K562 (cell line): Measurements from ENCODE around the gene SLC16A13. TPM values are rescaled to one million over a fixed set of nuclear protein-coding genes. Genes with fewer than 3 reads are reported as not detected.

Experiments used
- ATAC-seq: fragments of 200-7000 bp; cut with Tn5 transposase; 3 replicates; pipeline ENCODE4 v1.9.1; 2020; ENCODE audit warnings: moderate library complexity
- BruUV-seq: library from RNA; stranded (reverse); fragments of 400-500 nt; replicated peaks from 2 replicates; lab custom pipeline; 2021; lab: Mats Ljungman, UMichigan
- CTCF ChIA-PET: fragments of 300-600 bp; formaldehyde crosslinking; extraction: SDS; loops from one replicate; lab custom pipeline; 2021; ENCODE audit warnings: low intra/inter-chr PET ratio; lab: Yijun Ruan, JAX
- POLR2A ChIA-PET: fragments of 300-600, 350-650 bp; sonication (Branson Sonifier 250); formaldehyde crosslinking; extraction: SDS; loops from one replicate; lab custom pipeline; 2021; ENCODE audit warnings: antibody characterized with exemption, inconsistent platforms; lab: Yijun Ruan, JAX
- DNase-seq, 4 experiments: peaks; one replicate each; pipeline versions ENCODE4 v3.0.0 to v3.0.0-alpha.2; 2011 to 2018; ENCODE audit warnings: low spot score in 3 of 4, mixed read lengths in 3 of 4; ENCODE audit errors: extremely low read depth in 1 of 4
- FAIRE-seq: peaks from 2 replicates; lab custom pipeline; 2011; peaks lifted over from hg19 to GRCh38; lab: Jason Lieb, UNC
- H2AFZ ChIP-seq: 2 replicates; pipeline ENCODE4 v1.6.0; 2011; ENCODE audit warnings: low read depth, low read length, control low read depth, inconsistent platforms
- H3K27ac ChIP-seq: fragments of 200-600 bp; 3 replicates; pipeline ENCODE4 v1.8.0; 2011; ENCODE audit warnings: low read depth, mild to moderate bottlenecking, control low read depth, inconsistent platforms, low read length, moderate library complexity, mixed read lengths; ENCODE audit errors: extremely low read depth
- H3K27me3 ChIP-seq, 2 experiments: fragments of 300-600 bp in 1 of 2; 2 replicates in 1 of 2; 3 replicates in 1 of 2; pipeline versions ENCODE4 v1.6.0 to v1.8.0; 2011; ENCODE audit warnings: inconsistent platforms in 2 of 2, low read length in 2 of 2, mild to moderate bottlenecking in 1 of 2, mixed read lengths in 1 of 2, moderate library complexity in 1 of 2; ENCODE audit not compliant: control insufficient read depth in 2 of 2, insufficient read depth in 2 of 2
- H3K36me3 ChIP-seq: fragments of 300-600 bp; 3 replicates; pipeline ENCODE4 v1.8.0; 2011; ENCODE audit warnings: mild to moderate bottlenecking, low read length, inconsistent platforms; ENCODE audit not compliant: control insufficient read depth, insufficient read depth
- H3K4me1 ChIP-seq, 2 experiments: fragments of 200-600 bp in 1 of 2; replicated peaks in 1 of 2; 2 replicates in 1 of 2; 3 replicates in 1 of 2; pipeline versions ENCODE4 v1.5.1 to v1.8.0; 2011; ENCODE audit warnings: inconsistent platforms in 2 of 2, low read length in 2 of 2, mild to moderate bottlenecking in 1 of 2, mixed read lengths in 1 of 2, moderate library complexity in 1 of 2; ENCODE audit not compliant: control insufficient read depth in 2 of 2, insufficient read depth in 2 of 2
- H3K4me2 ChIP-seq: 2 replicates; pipeline ENCODE4 v1.6.1; 2011; ENCODE audit warnings: low read length, control low read depth, inconsistent platforms, mixed read lengths; ENCODE audit not compliant: insufficient read depth
- H3K4me3 ChIP-seq: fragments of 200-600 bp; sonication (generic), shearing (Covaris generic); 2 replicates; pipeline ENCODE4 v1.5.1; 2016; ENCODE audit warnings: control low read depth, inconsistent platforms
- H3K79me2 ChIP-seq: fragments of 200-600 bp; 3 replicates; pipeline ENCODE4 v1.8.0; 2011; ENCODE audit warnings: low read length, inconsistent platforms; ENCODE audit not compliant: control insufficient read depth, insufficient read depth
- H3K9ac ChIP-seq, 2 experiments: 2 replicates each; pipeline versions ENCODE4 v1.6.0 to v1.6.1; 2011; ENCODE audit warnings: low read depth in 2 of 2, low read length in 2 of 2, control low read depth in 1 of 2, inconsistent platforms in 1 of 2, mild to moderate bottlenecking in 1 of 2, mixed read lengths in 1 of 2; ENCODE audit not compliant: insufficient read depth in 1 of 2
- H3K9me1 ChIP-seq: one replicate; pipeline ENCODE4 v1.6.0; 2011; ENCODE audit warnings: inconsistent platforms, mild to moderate bottlenecking, low read length, moderate library complexity; ENCODE audit not compliant: control insufficient read depth, insufficient read depth
- H3K9me3 ChIP-seq: replicated peaks from 2 replicates; pipeline ENCODE4 v1.5.1; 2011; ENCODE audit warnings: low read depth, low read length, inconsistent platforms; ENCODE audit not compliant: control insufficient read depth, insufficient read depth
- H4K20me1 ChIP-seq: replicated peaks from 2 replicates; pipeline ENCODE4 v1.6.1; 2011; ENCODE audit warnings: low read length, inconsistent platforms, mixed read lengths; ENCODE audit not compliant: control insufficient read depth, insufficient read depth
- BHLHE40 ChIP-seq: IDR thresholded peaks from 2 replicates; pipeline ENCODE4 v1.6.1; 2011; ENCODE audit warnings: low read length, improper control_type of control experiment
- CAMTA2 ChIP-seq: fragments of 250-450 bp; sonication (Bioruptor Pico); conservative IDR thresholded peaks from 2 replicates; pipeline ENCODE4 v1.5.1; 2022
- CBX5 ChIP-seq: IDR thresholded peaks from 2 replicates; pipeline ENCODE4 v1.6.1; 2014; ENCODE audit warnings: low read depth, borderline replicate concordance
- GTF2F1 ChIP-seq: IDR thresholded peaks from 2 replicates; pipeline ENCODE4 v1.6.1; 2011; ENCODE audit warnings: low read depth, low read length, improper control_type of control experiment
- HDAC8 ChIP-seq: fragments of 450-650 bp; IDR thresholded peaks from 2 replicates; pipeline ENCODE4 v1.6.1; 2016; ENCODE audit warnings: mild to moderate bottlenecking, missing genetic modification characterization, moderate library complexity, missing compliant biosample characterization
- L3MBTL2 ChIP-seq: fragments of 450-650 bp; IDR thresholded peaks from 2 replicates; pipeline ENCODE4 v1.6.1; 2016; ENCODE audit warnings: mild to moderate bottlenecking, moderate library complexity
- MAFG ChIP-seq: fragments of 450-650 bp; conservative IDR thresholded peaks from 2 replicates; pipeline ENCODE4 v1.6.1; 2016; ENCODE audit warnings: missing genetic modification characterization, missing compliant biosample characterization
- NFIC ChIP-seq: fragments of 450-650 bp; IDR thresholded peaks from 2 replicates; pipeline ENCODE4 v1.6.1; 2017; ENCODE audit warnings: mild to moderate bottlenecking, inconsistent platforms
- PCBP2 ChIP-seq: fragments of 200-400 bp; formaldehyde crosslinking; IDR thresholded peaks from 2 replicates; pipeline ENCODE4 v1.6.1; 2018; ENCODE audit warnings: low read length, low read depth, mild to moderate bottlenecking, moderate library complexity; ENCODE audit not compliant: poor library complexity, severe bottlenecking
- POU5F1 ChIP-seq: fragments of 150-350 bp; IDR thresholded peaks from 2 replicates; pipeline ENCODE4 v1.6.1; 2014; ENCODE audit warnings: borderline replicate concordance, low read length, low read depth, mild to moderate bottlenecking; ENCODE audit not compliant: partially characterized antibody
- RBM17 ChIP-seq: fragments of 200-400 bp; formaldehyde crosslinking; IDR thresholded peaks from 2 replicates; pipeline ENCODE4 v1.6.1; 2017; ENCODE audit warnings: low read depth, mild to moderate bottlenecking, low read length, borderline replicate concordance
- SMAD3 ChIP-seq: fragments of 450-650 bp; formaldehyde crosslinking; conservative IDR thresholded peaks from 2 replicates; pipeline ENCODE4 v1.4.0; 2020; ENCODE audit warnings: mild to moderate bottlenecking
- WHSC1 ChIP-seq: IDR thresholded peaks from one replicate; pipeline ENCODE4 v1.6.1; 2012; ENCODE audit warnings: low read length, control low read depth, inconsistent platforms
- ZBTB17 ChIP-seq: fragments of 450-650 bp; formaldehyde crosslinking; IDR thresholded peaks from 2 replicates; pipeline ENCODE4 v1.4.0; 2020; ENCODE audit warnings: mild to moderate bottlenecking
- ZNF274 ChIP-seq: IDR thresholded peaks from 2 replicates; pipeline ENCODE4 v1.6.1; 2011; ENCODE audit warnings: low read depth, mild to moderate bottlenecking, low read length, moderate library complexity, borderline replicate concordance
- WGBS: fragments of 100-300 bp; shearing (Covaris generic); methylation state at CpG from one replicate; pipeline ENCODE4 v1.1.6; 2016; ENCODE audit warnings: low coverage, mixed read lengths; ENCODE audit not compliant: insufficient coverage; ENCODE audit errors: missing lambda C conversion rate; 5-methylcytosine and 5-hydroxymethylcytosine counted together
- in situ Hi-C: fragments of 300-500 bp; cut with MboI; formaldehyde crosslinking; loops from 4 replicates; pipeline ENCODE4 v1.15.0; 2018; ENCODE audit warnings: inconsistent platforms, mixed read lengths
- intact Hi-C: fragments of 100-400 bp; cut with micrococcal nuclease; formaldehyde crosslinking; loops from 2 replicates; pipeline ENCODE4 v1.14.2; 2022
- polyA plus RNA-seq, 8 experiments: library from polyadenylated mRNA; depleted of rRNA in 4 of 8; stranded (reverse) in 5 of 8; unstranded in 3 of 8; fragments of >200 nt; fragmentation: Nextera tagmentation in 2 of 8; fragmentation: Illumina TruSeq in 1 of 8; extraction: Ambion mirVana in 2 of 8; extraction: Trizol in 1 of 8; gene quantifications; 2 replicates each; pipeline versions ENCODE4 v1.2.1 to v1.2.3, GENCODE V29; 2011 to 2014; ENCODE audit warnings: inconsistent platforms in 1 of 8, missing spikeins in 1 of 8
- total RNA-seq, 7 experiments: library from RNA; depleted of rRNA in 6 of 7; stranded (reverse); fragments of >200 nt in 6 of 7; fragmentation: Illumina TruSeq in 2 of 7; extraction: Trizol in 2 of 7; gene quantifications; 2 replicates each; pipeline versions ENCODE4 v1.2.1 to v1.2.3, GENCODE V29; 2011 to 2021; ENCODE audit warnings: low replicate concordance in 1 of 7
- TF ChIP-seq, protein P1 (sequence below): fragments of 450-650 bp; IDR thresholded peaks from 2 replicates; pipeline ENCODE4 v1.6.1; 2017; ENCODE audit warnings: antibody characterized with exemption, mild to moderate bottlenecking
- TF ChIP-seq, protein P2 (sequence below): fragments of 250-450 bp; sonication (Bioruptor Pico); IDR thresholded peaks from 2 replicates; pipeline ENCODE4 v1.5.0; 2021; ENCODE audit warnings: mild to moderate bottlenecking, moderate library complexity

SLC16A13 gene
- total and polyA plus RNA-seq, 9 of the 15 experiments (the other 6 are each of a cell fraction or from before 2014, with no cell fraction given) = 0.04 to 5.6 (median 0.87) TPM

DNA sequence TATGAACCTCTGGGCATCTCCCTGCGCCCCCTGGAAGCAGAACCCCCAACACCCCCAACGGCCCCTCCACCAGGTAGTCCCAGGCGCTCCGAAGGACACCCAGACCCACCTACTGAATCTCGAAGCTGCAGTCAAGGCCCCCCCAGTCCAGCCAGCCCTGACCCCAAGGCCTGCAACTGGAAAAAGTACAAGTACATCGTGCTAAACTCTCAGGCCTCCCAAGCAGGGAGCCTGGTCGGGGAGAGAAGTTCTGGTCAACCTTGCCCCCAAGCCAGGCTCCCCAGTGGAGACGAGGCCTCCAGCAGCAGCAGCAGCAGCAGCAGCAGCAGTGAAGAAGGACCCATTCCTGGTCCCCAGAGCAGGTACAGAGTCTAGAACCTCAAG lies 11.4 kb upstream of the SLC16A13 start:
- POLR2A ChIA-PET = interaction anchor here (0.6 to 1.6 kb wide), 3 partner anchors 11 to 105 kb away, joined by 4 to 7 read pairs (median 5); partner anchors contain the start of gene SLC16A13
- CTCF ChIA-PET = no interaction called here
- TF ChIP-seq ZNF274 (no peak), NFIC (0 out of 2 replicates have a peak, but pooled peaks have one; percentile 5), MAFG (tag) (no peak), CBX5 (no peak), ZBTB17 (CRISPR knock-in tag) (no peak), CAMTA2 (no peak), POU5F1 (no peak), BHLHE40 (0 out of 2 replicates have a peak, but pooled peaks have one; percentile 2), WHSC1 (no peak), GTF2F1 (no peak), SMAD3 (CRISPR knock-in tag) (no peak), RBM17 (no peak), PCBP2 (no peak), HDAC8 (tag) (no peak), L3MBTL2 (peak; percentile 65)
- TF ChIP-seq, protein P1, sequence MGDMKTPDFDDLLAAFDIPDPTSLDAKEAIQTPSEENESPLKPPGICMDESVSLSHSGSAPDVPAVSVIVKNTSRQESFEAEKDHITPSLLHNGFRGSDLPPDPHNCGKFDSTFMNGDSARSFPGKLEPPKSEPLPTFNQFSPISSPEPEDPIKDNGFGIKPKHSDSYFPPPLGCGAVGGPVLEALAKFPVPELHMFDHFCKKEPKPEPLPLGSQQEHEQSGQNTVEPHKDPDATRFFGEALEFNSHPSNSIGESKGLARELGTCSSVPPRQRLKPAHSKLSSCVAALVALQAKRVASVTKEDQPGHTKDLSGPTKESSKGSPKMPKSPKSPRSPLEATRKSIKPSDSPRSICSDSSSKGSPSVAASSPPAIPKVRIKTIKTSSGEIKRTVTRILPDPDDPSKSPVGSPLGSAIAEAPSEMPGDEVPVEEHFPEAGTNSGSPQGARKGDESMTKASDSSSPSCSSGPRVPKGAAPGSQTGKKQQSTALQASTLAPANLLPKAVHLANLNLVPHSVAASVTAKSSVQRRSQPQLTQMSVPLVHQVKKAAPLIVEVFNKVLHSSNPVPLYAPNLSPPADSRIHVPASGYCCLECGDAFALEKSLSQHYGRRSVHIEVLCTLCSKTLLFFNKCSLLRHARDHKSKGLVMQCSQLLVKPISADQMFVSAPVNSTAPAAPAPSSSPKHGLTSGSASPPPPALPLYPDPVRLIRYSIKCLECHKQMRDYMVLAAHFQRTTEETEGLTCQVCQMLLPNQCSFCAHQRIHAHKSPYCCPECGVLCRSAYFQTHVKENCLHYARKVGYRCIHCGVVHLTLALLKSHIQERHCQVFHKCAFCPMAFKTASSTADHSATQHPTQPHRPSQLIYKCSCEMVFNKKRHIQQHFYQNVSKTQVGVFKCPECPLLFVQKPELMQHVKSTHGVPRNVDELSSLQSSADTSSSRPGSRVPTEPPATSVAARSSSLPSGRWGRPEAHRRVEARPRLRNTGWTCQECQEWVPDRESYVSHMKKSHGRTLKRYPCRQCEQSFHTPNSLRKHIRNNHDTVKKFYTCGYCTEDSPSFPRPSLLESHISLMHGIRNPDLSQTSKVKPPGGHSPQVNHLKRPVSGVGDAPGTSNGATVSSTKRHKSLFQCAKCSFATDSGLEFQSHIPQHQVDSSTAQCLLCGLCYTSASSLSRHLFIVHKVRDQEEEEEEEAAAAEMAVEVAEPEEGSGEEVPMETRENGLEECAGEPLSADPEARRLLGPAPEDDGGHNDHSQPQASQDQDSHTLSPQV = peak; percentile 14
- TF ChIP-seq, protein P2, sequence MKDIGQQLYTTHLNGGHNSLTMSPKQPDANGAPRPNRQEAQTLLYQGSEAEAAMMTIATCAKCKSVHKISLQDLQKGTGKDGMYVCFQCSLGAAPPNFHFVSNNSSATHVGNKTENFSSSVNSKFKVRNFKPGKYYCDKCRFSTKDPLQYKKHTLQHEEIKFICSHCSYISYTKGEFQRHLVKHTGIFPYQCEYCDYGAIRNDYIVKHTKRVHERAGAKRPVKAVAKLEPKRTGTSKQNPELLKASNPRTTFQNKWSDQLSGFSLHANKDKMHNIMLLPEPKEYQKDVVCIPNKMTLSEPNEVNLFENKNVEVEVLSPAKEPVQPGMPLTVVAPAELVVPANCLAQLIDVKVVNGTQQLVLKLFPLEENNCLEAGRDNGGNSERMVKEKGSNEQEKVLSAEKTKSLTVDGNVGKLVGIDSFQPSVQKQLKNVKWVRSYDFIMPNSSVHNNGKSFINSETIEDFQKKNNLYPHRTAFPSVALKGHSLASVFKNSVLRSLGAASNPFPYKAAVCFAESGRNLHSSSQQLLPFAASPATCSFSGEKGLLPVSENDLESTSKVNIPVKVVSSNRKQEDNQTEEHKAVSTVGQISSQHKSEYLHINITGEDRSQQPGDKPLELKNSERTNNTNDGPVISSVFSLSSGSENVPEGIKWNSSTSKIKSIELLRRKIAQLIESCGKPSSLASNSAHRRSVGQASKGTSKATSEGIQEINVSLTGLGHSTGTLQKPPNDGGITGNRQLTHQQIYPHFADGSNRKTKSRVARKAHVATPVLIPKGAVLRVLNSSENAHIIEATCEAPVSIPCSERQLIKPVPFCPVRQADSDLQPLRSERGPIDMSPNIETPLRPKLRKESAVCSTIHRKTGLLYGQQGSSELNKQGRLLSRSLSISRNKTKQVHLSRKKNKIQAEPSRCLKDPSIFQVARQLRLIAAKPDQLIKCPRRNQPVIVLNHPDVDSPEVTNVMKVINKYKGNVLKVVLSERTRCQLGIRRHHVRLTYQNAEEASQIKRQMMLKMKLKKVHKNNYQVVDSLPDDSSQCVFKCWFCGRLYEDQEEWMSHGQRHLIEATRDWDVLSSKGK (CRISPR knock-in tag) = no peak

More for the DNA sequence above, 11.4 kb upstream of the SLC16A13 start:
- H3K36me3 ChIP-seq = peaks cover 10% of the 10 kb centered on the region; the same call in 2 of the 3 replicates
- no peaks in the 10 kb centered on the region for H3K27me3 ChIP-seq
- in situ Hi-C loops = no loop called here
- H2AFZ ChIP-seq = peak overlapping the region; percentile 85
- FAIRE-seq = no peak
- H3K79me2 ChIP-seq = peaks cover 16% of the 10 kb centered on the region
- no TSS peak for BruUV-seq
- H3K4me1 ChIP-seq = peaks cover 32 to 50% of the 10 kb centered on the region in 2 experiments
- H3K9me3 ChIP-seq = no peaks in the 10 kb centered on the region
- 24% methylated on average over 7 of the region's 8 CpGs for WGBS
- peak overlapping the region; percentile 32 to 78 for H3K9ac ChIP-seq
- H3K4me3 ChIP-seq = peak overlapping the region; percentile 24
- DNase-seq = no peak
- peak overlapping the region; percentile 68 for H3K4me2 ChIP-seq
- ATAC-seq = no peak
- intact Hi-C loops = loop anchor here (5.0 kb wide), 1 partner anchor 267 kb away; the partner anchor contains the start of gene XAF1
- peak overlapping the region; percentile 62 for H3K27ac ChIP-seq
- H3K9me1 ChIP-seq = no peaks in the 10 kb centered on the region
- H4K20me1 ChIP-seq = no peaks in the 10 kb centered on the region
